Endodermal cell (in vitro differentiated cells): ENCODE data around the gene ABCF1. TPM values are rescaled to one million over a fixed set of nuclear protein-coding genes. Genes with fewer than 3 reads are reported as not detected.

ENCODE experiments used
- DNase-seq: peaks from one replicate; pipeline ENCODE4 v3.0.0-alpha.2; 2017
- H3K27ac ChIP-seq: 2 replicates; pipeline ENCODE4 v1.5.1; 2013; ENCODE audit warnings: mild to moderate bottlenecking, low read depth, low read length, moderate library complexity
- H3K27me3 ChIP-seq: 2 replicates; pipeline ENCODE4 v1.6.1; 2013; ENCODE audit warnings: mild to moderate bottlenecking, low read length, moderate library complexity; ENCODE audit not compliant: insufficient read depth, control insufficient read depth, poor library complexity, severe bottlenecking
- H3K36me3 ChIP-seq: 2 replicates; pipeline ENCODE4 v1.7.0; 2013; ENCODE audit warnings: mild to moderate bottlenecking, low read length, moderate library complexity; ENCODE audit not compliant: control insufficient read depth, insufficient read depth
- H3K4me1 ChIP-seq: one replicate; pipeline ENCODE4 v1.7.0; 2013; ENCODE audit warnings: low read length; ENCODE audit not compliant: control insufficient read depth, insufficient read depth
- H3K4me3 ChIP-seq: 2 replicates; pipeline ENCODE4 v1.5.1; 2013; ENCODE audit warnings: mild to moderate bottlenecking, low read length, moderate library complexity
- H3K9ac ChIP-seq: 2 replicates; pipeline ENCODE4 v1.6.1; 2013; ENCODE audit warnings: mild to moderate bottlenecking, low read length, moderate library complexity; ENCODE audit not compliant: poor library complexity, severe bottlenecking; ENCODE audit errors: extremely low read depth
- H3K9me3 ChIP-seq: 2 replicates; pipeline ENCODE4 v1.6.1; 2013; ENCODE audit warnings: mild to moderate bottlenecking, low read length, moderate library complexity; ENCODE audit not compliant: control insufficient read depth
- H3K27ac Mint-ChIP-seq: 2 replicates; pipeline ENCODE4 v1.8.0; 2020; ENCODE audit warnings: mixed read lengths
- H3K27me3 Mint-ChIP-seq: 2 replicates; pipeline ENCODE4 v1.8.0; 2021; ENCODE audit warnings: mild to moderate bottlenecking, mixed read lengths; ENCODE audit not compliant: insufficient read depth
- H3K36me3 Mint-ChIP-seq: 2 replicates; pipeline ENCODE4 v1.8.0; 2020; ENCODE audit warnings: low read depth, mixed read lengths
- H3K4me1 Mint-ChIP-seq: 2 replicates; pipeline ENCODE4 v1.8.0; 2020; ENCODE audit warnings: mixed read lengths
- H3K4me3 Mint-ChIP-seq: 2 replicates; pipeline ENCODE4 v1.8.0; 2020; ENCODE audit warnings: mild to moderate bottlenecking, moderate library complexity, mixed read lengths
- H3K9me3 Mint-ChIP-seq: 2 replicates; pipeline ENCODE4 v1.8.0; 2020; ENCODE audit warnings: mild to moderate bottlenecking, mixed read lengths
- CTCF ChIP-seq: fragments of 200-600 bp; sonication (generic); conservative IDR thresholded peaks from 2 replicates; pipeline ENCODE4 v1.5.0; 2021; ENCODE audit warnings: antibody characterized with exemption, mild to moderate bottlenecking
- WGBS, 2 experiments: methylation state at CpG; one replicate each; pipeline versions ENCODE4 v1.1.5 to v1.1.7; 2013; ENCODE audit warnings: missing lambda C conversion rate in 2 of 2, mixed read lengths in 1 of 2; ENCODE audit not compliant: insufficient coverage in 1 of 2, insufficient read length in 1 of 2; 5-methylcytosine and 5-hydroxymethylcytosine counted together
- total RNA-seq, 2 donors: library from RNA; stranded (reverse); fragmentation: NEBNext Ultra II Directional in 1 of 2; extraction: Animal tissue kit (Norgen Biotek cat#: 25700) in 1 of 2; gene quantifications; 2 replicates in 1 of 2; 3 replicates in 1 of 2; pipeline ENCODE4 v1.2.1, GENCODE V29; 2021

The ABCF1 gene
- total RNA-seq, 2 donors from 2014 or later, result 84.9 to 89.3 TPM

- peak overlapping the region; percentile 97 for H3K27ac ChIP-seq
- Mint-ChIP-seq H3K27me3 (no peaks in the 10 kb centered on the region), H3K4me1 (peaks cover 18% of the 10 kb centered on the region), H3K27ac (peak overlapping the region; percentile 98), H3K36me3 (peaks cover 46% of the 10 kb centered on the region), H3K4me3 (peak overlapping the region; percentile 89), H3K9me3 (no peaks in the 10 kb centered on the region)
- H3K4me1 ChIP-seq, result no peaks in the 10 kb centered on the region
- H3K9me3 ChIP-seq, result no peaks in the 10 kb centered on the region
- H3K36me3 ChIP-seq, result peaks cover 43% of the 10 kb centered on the region
- no peaks in the 10 kb centered on the region for H3K27me3 ChIP-seq
- WGBS, 2 experiments, result 0% methylated on average over 10 of the region's 15 CpGs; no CpG with 5 or more reads in 1 of the 2 experiments
- no peak for DNase-seq
- H3K9ac ChIP-seq, result peak overlapping the region; percentile 73
- TF ChIP-seq CTCF, result no peak
- H3K4me3 ChIP-seq, result peak overlapping the region; percentile 89
Measured at GRCh38 chr6:30555816-30556065, 15.5 kb upstream of the ABCF1 start.

DNA sequence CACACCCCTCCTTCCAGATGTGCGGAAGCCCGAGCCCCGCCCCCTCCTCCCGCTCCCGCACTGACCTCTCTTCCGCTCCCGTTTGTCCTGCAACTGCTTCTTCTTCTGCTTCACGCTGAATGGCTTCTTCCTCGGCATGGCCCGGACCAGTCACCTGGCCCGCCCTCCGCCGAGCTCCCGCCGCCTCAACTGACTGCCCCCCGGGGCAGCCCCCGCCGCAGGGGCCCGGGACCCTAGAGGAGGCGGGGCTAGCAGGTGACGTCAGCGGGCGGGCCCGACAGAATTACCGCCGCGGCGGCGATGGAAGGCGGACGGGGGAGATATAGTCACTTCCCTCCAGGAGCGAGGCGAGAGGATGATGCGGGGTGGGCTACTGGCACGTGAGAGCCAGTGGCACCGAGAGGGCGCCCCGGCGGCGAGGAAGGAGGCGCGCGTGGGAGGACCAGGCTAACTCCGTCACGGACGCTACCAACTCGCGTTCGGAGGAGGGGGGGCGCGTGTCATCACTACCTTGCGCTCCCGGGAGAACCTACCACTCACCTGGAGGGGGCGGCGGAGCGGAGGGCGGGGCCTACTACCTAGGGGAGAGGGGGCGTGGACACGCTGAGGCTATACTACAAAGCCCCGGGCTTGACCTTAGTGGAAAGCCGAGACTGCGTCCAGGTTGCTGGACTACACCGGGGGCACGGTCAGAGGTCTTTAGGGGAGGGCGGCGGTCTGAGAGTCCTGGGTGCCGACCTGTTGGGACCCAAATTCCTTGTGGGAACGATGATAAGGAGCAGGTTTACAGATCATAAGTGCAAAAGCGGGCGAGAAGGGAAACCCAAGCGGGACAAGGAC lies 15.0 kb upstream of the ABCF1 start, which contains the start of gene GNL1:
Gene GNL1 (minus strand): TSS at position 424 of the 840 bp plus-strand sequence. CDS start 286 bp downstream, at position 138.
- peak; percentile 99 for DNase-seq
- H3K9ac ChIP-seq, result peak within 1 kb of the TSS; percentile 73
- no peaks in the 10 kb centered on the region for H3K4me1 ChIP-seq
- H3K4me3 ChIP-seq, result peak within 1 kb of the TSS; percentile 89
- Mint-ChIP-seq H3K4me3 (peak within 1 kb of the TSS; percentile 89), H3K27ac (peak within 1 kb of the TSS; percentile 98), H3K9me3 (no peaks in the 10 kb centered on the region), H3K27me3 (no peaks in the 10 kb centered on the region), H3K4me1 (peaks cover 18% of the 10 kb centered on the region), H3K36me3 (peaks cover 44% of the 10 kb centered on the region)
- 0% methylated on average over 9 to 71 of the region's 71 CpGs for WGBS, 2 experiments
- no peaks in the 10 kb centered on the region for H3K27me3 ChIP-seq
- no peaks in the 10 kb centered on the region for H3K9me3 ChIP-seq
- TF ChIP-seq CTCF, result no peak
- peaks cover 43% of the 10 kb centered on the region for H3K36me3 ChIP-seq
- H3K27ac ChIP-seq, result peak within 1 kb of the TSS; percentile 97

- Histone ChIP-seq H3K4me3 (peak within 1 kb of the TSS; percentile 89), H3K4me1 (no peaks in the 10 kb centered on the region), H3K36me3 (peaks cover 43% of the 10 kb centered on the region), H3K27me3 (no peaks in the 10 kb centered on the region), H3K9ac (peak within 1 kb of the TSS; percentile 73), H3K9me3 (no peaks in the 10 kb centered on the region), H3K27ac (peak within 1 kb of the TSS; percentile 97)
- Mint-ChIP-seq H3K4me3 (peak within 1 kb of the TSS; percentile 89), H3K27me3 (no peaks in the 10 kb centered on the region), H3K27ac (peak within 1 kb of the TSS; percentile 98), H3K36me3 (peaks cover 45% of the 10 kb centered on the region), H3K4me1 (peaks cover 18% of the 10 kb centered on the region), H3K9me3 (no peaks in the 10 kb centered on the region)
- peak; percentile 95 for DNase-seq
- WGBS, 2 experiments, result 0% methylated on average over 20 to 42 of the region's 42 CpGs
- TF ChIP-seq CTCF, result no peak
Measured at GRCh38 chr6:30556906-30557682, 14.1 kb upstream of the ABCF1 start, which contains the start of gene PRR3. Gene PRR3, plus strand, starts transcription at chr6:30557295. Its CDS starts 50 bp downstream, at chr6:30557345.
